ENCODE results near the gene LRCOL1.

GRCh38 chr12:132566516-132567131 is 43.8 kb downstream of the LRCOL1 start:
- TF ChIP-seq CTCF (IDR thresholded peaks at IDR 0.05 in 4 of 5, conservative IDR thresholded peaks at IDR 0.05 in 1 of 5) (no peak), POLR2A (IDR thresholded peaks at IDR 0.05) (no peak)

All from gastrocnemius medialis (tissue), 4 donors.